Heart left ventricle (tissue), 13 donors: ENCODE data around the gene FBXO15.

Experiments used
- CTCF ChIP-seq, 12 donors: fragments of 200-600 bp; sonication (generic) in 4 of 12; IDR thresholded peaks; one replicate each; pipeline versions ENCODE4 v1.5.0 to v1.8.0; 2018 to 2022; ENCODE audit warnings: antibody characterized with exemption in 12 of 12, mild to moderate bottlenecking in 5 of 12
- POLR2A ChIP-seq, 2 donors: fragments of 450-650 bp; IDR thresholded peaks; one replicate each; pipeline ENCODE4 v1.6.1; 2017; ENCODE audit warnings: antibody characterized with exemption in 2 of 2, mild to moderate bottlenecking in 2 of 2, moderate library complexity in 2 of 2
- donor health status: ischemic (EF 13 %, LVEDD 7.1; RV severe dilation, severe dysfunction).
- donor health status: DM: no; HTN: yes; CAD: no.
- donor health status: DM: no; HTN: no; CAD: no.
- donor health status: ischemic (EF 25% LVEDD 6.9; RV normal size, moderate dysfunction).
- donor health status: ischemic (EF 25% LVEDD 5.7; RV mildly dilated, moderate dysfunction).
- donor health status: ischemic (EF 35%, LVEDD 5.7; RV mildly dilated, moderate dysfunction).
- donor health status: nonischemic (EF 11% LVEDD 7.7; RV severe dilation, severe dysfunction).
- donor health status: DM: yes; HTN: yes; CAD: no.
- donor health status: PGD.
- donor health status: ischemic (EF 29% LVEDD 5.4; RV normal size, mild dysfunction).
- donor health status: nonischemic (EF 23%, LVEDD 6.1; RV moderate dilation, normal function).

- TF ChIP-seq CTCF (IDR thresholded peaks at IDR 0.05) (no peak), POLR2A (IDR thresholded peaks at IDR 0.05) (no peak)
Measured at GRCh38 chr18:74068296-74068695, 79.3 kb downstream of the FBXO15 start.
